Body of pancreas (tissue), 4 donors: ENCODE data around the gene AUTS2. TPM values are rescaled to one million over a fixed set of nuclear protein-coding genes. Genes with fewer than 3 reads are reported as not detected.

ENCODE experiments used
- ATAC-seq: fragments of 150-250 bp; one replicate; pipeline ENCODE4 v1.9.1; 2016
- DNase-seq, 4 donors: peaks; one replicate each; pipeline ENCODE4 v3.0.0-alpha.2; 2019
- H3K27ac ChIP-seq, 4 donors: fragments of 200-600 bp; sonication (generic); 1 replicate in 3 of 4; 2 replicates in 1 of 4; pipeline versions ENCODE4 v1.5.1 to v1.6.1; 2016 to 2019; ENCODE audit warnings: mild to moderate bottlenecking in 1 of 4, mixed read lengths in 1 of 4, moderate library complexity in 1 of 4
- H3K27me3 ChIP-seq, 2 donors: fragments of 200-600 bp; sonication (generic); one replicate each; pipeline ENCODE4 v1.6.0; 2016; ENCODE audit warnings: mild to moderate bottlenecking in 1 of 2
- H3K36me3 ChIP-seq, 2 donors: fragments of 200-600 bp; sonication (generic); replicated peaks in 1 of 2; 2 replicates each; pipeline ENCODE4 v1.5.1; 2016; ENCODE audit warnings: low read depth in 2 of 2; ENCODE audit not compliant: insufficient read depth in 1 of 2
- H3K4me1 ChIP-seq: fragments of 200-600 bp; sonication (generic); one replicate; pipeline ENCODE4 v1.6.0; 2016
- H3K4me3 ChIP-seq, 2 donors: fragments of 200-600 bp; sonication (generic); 1 replicate in 1 of 2; 2 replicates in 1 of 2; pipeline ENCODE4 v1.5.1; 2016 to 2019
- H3K9me3 ChIP-seq, 3 donors: fragments of 200-600 bp; sonication (generic); 1 replicate in 2 of 3; 2 replicates in 1 of 3; pipeline ENCODE4 v1.5.1; 2016
- CTCF ChIP-seq, 7 experiments: fragments of 450-650 bp in 4 of 7; fragments of 200-600 bp in 3 of 7; sonication (generic) in 3 of 7; IDR thresholded peaks; one replicate each; pipeline ENCODE4 v1.5.1; 2016 to 2019; ENCODE audit warnings: antibody characterized with exemption in 7 of 7
- POLR2A ChIP-seq, 3 donors: fragments of 450-650 bp; IDR thresholded peaks; one replicate each; pipeline ENCODE4 v1.6.1; 2016; ENCODE audit warnings: antibody characterized with exemption in 3 of 3, mild to moderate bottlenecking in 2 of 3
- WGBS, 2 donors: methylation state at CpG; one replicate each; pipeline ENCODE4 v1.1.5; 2017; 5-methylcytosine and 5-hydroxymethylcytosine counted together
- intact Hi-C: fragments of 100-400 bp; cut with DNase I; formaldehyde crosslinking; loops from one replicate; pipeline ENCODE4 v1.15.1; 2023
- total RNA-seq, 2 donors: library from RNA; depleted of rRNA; stranded (reverse); fragments of >200 nt; gene quantifications; one replicate each; pipeline ENCODE4 v1.1.0, GENCODE V29; 2016

The AUTS2 gene
- total RNA-seq, 2 donors from 2014 or later: 11.7 to 18.5 TPM

- H3K27ac ChIP-seq: no peak overlapping the region
- H3K27me3 ChIP-seq: no peaks in the 10 kb centered on the region
- no peaks in the 10 kb centered on the region for H3K36me3 ChIP-seq
- H3K4me1 ChIP-seq: no peaks in the 10 kb centered on the region
- no peaks in the 10 kb centered on the region for H3K9me3 ChIP-seq
- DNase-seq (no peak), ATAC-seq (no peak)
- WGBS, 2 donors: 73 to 79% methylated on average over 7 of the region's 7 CpGs
- TF ChIP-seq CTCF (IDR thresholded peaks at IDR 0.05): no peak
- TF ChIP-seq POLR2A (IDR thresholded peaks at IDR 0.05): no peak
- intact Hi-C loops: no loop called here
- no peak overlapping the region for H3K4me3 ChIP-seq
These were observed 97.8 kb downstream of the AUTS2 start for GRCh38 chr7:69696054-69696591.

DNA sequence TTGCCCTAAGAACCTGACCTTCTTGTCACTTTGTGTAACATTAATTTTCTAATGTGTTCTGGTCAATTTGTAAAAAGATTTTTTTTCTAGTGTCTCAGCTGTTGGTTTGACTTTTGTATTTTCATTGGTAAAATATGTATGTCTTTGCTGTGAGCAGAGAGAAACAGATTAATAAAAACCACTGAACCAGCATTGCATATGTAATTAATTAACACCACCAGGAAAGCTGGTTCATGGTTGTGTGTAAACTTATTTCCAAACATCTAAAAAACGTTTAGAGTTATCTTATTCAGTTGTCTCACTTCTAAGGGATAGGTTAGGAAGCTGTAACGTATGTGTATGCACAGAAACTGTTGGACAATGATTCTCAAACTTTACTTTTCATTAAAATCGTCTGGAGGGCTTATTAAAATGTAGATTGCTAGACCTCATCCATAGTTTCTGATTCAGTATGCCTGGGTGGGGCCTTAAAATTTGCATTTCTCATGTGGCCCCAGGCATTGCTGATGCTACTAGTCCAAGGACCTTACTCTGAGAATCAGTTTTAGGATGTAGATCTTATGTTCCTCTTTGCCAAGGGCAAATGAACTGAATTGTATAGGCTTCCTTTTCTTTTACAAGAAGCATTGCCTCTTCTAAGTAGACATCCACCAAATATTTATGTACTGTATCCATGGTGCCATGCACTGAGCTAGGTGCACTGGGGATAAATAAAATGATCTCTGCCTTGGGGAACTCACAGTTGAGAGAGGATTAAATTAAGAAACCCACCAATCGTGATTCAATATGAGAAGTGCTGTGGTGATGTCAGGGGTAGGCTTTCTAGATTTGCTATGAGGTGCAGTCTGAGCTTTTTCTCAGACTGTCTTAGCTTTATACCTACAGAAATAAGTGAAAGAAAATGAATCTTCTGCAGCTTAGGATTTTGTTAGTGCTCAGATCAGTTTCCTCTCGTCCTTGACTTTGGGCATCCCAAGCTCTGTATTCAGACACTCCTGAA is 98.7 kb downstream of the AUTS2 start:
- 68% methylated on average over 5 of the region's 5 CpGs for WGBS, 2 donors
- ATAC-seq: no peak

GRCh38 chr7:69698109-69698825 is 100.0 kb downstream of the AUTS2 start:
- DNase-seq (no peak), ATAC-seq (no peak)
- WGBS, 2 donors: 29 to 34% methylated on average over 5 of the region's 5 CpGs
- no peak for TF ChIP-seq CTCF (IDR thresholded peaks at IDR 0.05)
- no peak for TF ChIP-seq POLR2A (IDR thresholded peaks at IDR 0.05)
- Histone ChIP-seq H3K27ac (no peak overlapping the region), H3K36me3 (no peaks in the 10 kb centered on the region), H3K27me3 (no peaks in the 10 kb centered on the region), H3K4me3 (no peak overlapping the region), H3K4me1 (no peaks in the 10 kb centered on the region), H3K9me3 (no peaks in the 10 kb centered on the region)
- intact Hi-C loops: no loop called here

More for the DNA sequence above, 98.7 kb downstream of the AUTS2 start:
- no peaks in the 10 kb centered on the region for H3K4me1 ChIP-seq
- no peak overlapping the region for H3K27ac ChIP-seq
- H3K36me3 ChIP-seq: no peaks in the 10 kb centered on the region
- DNase-seq: no peak
- TF ChIP-seq CTCF (IDR thresholded peaks at IDR 0.05): no peak
- no peak for TF ChIP-seq POLR2A (IDR thresholded peaks at IDR 0.05)
- H3K9me3 ChIP-seq: no peaks in the 10 kb centered on the region
- H3K4me3 ChIP-seq: no peak overlapping the region
- intact Hi-C loops: no loop called here
- no peaks in the 10 kb centered on the region for H3K27me3 ChIP-seq

DNA sequence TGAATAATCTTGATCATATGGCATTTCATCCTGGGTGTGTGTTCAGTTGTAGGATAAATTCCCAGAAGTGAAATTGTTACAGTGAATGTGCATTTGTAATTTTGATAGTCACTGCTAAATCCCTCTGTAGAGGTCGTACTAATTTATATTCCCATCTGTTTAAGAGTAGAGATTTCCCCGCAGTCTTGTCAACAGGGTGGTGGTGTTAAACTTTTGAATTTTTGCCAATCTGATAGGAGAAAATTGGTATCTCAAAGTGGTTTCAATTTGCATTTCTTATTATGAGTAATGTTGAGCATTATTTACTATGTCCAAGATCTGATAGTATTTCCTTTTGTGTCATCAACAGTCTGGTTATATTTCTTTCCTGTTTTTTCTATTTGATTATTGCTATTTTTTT is 101.7 kb downstream of the AUTS2 start:
- ATAC-seq (no peak), DNase-seq (no peak)
- intact Hi-C loops: no loop called here
- no peaks in the 10 kb centered on the region for H3K36me3 ChIP-seq
- no peaks in the 10 kb centered on the region for H3K27me3 ChIP-seq
- H3K9me3 ChIP-seq: no peaks in the 10 kb centered on the region
- TF ChIP-seq CTCF (IDR thresholded peaks at IDR 0.05) (no peak), POLR2A (IDR thresholded peaks at IDR 0.05) (no peak)
- no peak overlapping the region for H3K4me3 ChIP-seq
- no peaks in the 10 kb centered on the region for H3K4me1 ChIP-seq
- H3K27ac ChIP-seq: no peak overlapping the region
- WGBS, 2 donors: 71 to 73% methylated on average over 2 of the region's 2 CpGs
